GM04503 (cell line): ENCODE results near the gene ESYT1.
"Not testable (repeated sequence)": the region's sequence is repeated elsewhere in the genome, so short reads cannot be mapped to it uniquely, and the experiment has no call there.

Source experiments
- DNase-seq: peaks from one replicate; pipeline ENCODE4 v3.0.0-alpha.2; 2012; ENCODE audit warnings: low read depth

Gene ESYT1

DNA sequence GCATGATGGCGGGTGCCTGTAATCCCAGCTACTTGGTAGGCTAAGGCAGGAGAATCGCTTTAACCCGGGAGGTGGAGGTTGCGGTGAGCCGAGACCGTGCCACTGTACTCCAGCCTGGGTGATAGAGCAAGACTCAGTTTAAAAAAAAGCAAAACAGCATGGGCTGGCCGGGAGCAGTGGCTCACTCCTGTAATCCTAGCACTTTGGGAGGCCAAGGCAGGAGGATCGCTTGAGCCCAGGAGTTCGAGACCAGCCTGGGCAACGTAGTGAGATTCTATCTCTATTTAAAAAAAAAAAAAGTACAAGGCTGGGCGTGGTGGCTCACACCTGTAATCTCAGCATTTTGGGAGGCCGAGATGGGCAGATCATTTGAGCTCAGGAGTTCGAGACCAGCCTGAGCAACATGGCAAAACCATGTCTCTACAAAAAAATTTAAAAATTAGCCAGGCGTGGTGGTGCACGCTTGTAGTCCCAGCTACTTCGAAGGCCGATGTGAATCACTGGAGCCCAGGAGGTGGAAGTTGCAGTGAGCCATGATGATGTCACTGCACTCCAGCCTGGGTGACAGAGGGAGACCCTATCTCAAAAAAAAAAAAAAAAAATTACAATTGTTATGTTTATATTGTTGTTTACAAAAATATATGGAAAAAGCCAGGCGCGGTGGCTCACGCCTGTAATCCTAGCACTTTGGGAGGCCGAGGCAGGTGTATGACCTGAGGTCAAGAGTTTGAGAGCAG lies 28.6 kb downstream of the ESYT1 start:
- DNase-seq, result not testable (repeated sequence)

DNA sequence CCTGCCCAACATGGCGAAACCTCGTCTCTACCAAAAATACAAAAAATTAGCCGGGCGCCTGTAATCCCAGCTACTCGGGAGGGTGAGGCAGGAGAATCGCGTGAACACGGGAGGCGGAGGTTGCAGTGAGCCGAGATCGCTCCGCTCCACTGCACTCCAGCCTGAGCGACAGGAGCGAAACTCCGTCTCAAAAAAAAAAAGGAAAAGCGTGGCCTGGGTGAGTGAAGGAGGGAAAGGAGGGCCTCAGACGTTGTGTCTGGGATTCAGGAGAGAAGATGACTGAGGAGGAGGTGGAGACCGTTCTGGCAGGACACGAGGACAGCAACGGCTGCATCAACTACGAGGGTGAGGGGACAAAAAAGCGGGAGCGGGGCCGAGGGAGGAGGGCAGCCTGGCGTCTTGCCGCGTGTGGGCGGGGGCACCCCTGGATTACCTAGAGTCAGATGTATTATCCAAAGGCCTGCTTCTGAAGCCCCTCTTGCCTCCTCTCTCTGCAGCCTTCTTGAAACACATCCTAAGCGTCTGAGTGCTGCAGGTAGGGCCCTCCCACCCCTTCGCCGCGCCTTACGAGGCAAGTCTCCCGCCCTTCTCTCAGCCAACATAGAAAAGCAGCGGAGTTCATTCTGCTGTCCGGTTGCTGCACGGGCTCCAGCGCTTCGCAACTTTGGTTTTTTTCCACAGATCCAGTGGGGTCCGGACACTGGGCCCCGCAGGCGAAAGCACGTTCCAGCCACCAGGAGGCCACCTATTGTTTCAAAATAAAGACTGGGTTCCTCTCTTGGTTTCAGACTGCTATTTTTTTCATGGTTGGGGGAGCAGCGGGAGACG lies 29.3 kb downstream of the ESYT1 start:
- peak; percentile 54 for DNase-seq

DNA sequence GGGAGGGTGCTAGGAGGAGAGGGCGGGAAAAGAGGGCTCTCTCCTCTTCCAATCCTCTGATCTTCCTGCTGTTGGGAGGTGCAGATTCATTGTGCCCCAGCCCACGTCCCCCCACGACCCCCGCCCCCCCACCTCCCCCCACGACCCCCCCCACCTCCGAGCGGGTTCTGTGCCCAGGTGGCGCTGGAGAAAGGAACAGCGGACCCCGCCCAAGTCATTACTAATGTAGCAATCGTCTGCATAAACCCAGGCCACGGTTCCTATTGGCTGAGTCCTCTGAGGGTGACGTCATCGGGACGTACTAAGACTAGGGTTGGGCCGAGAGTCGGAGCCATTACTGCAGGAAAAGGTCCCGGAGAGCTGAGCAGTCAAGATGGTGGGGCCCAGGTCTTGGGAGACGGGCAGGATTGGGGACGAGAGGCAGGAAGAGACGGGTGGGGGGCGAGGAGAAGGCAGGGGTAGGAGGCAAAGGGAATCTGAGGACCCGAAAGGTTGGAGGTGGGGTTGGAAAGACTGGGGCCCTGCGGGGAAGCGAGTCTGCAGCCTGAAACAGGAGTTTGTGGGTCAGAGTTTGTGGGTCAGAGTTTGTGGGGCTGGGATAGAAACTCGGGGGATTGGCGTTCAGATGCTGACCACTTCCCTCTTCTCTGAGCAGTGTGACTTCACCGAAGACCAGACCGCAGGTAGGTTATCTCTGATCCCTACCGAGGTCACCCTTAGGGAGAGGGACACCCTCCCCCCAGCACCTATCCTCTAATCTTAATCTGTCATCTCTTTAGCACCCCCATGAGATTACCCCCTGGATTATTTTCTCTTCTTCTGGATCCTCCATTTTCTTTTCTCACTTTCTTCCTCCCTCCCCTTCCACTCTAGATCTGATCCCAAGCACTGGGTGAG lies 30.2 kb downstream of the ESYT1 start, which contains the start of gene MYL6:
MYL6 (plus strand) TSS at position 331 of the 897 bp plus-strand sequence; CDS start at position 374, 43 bp downstream.
- peak; percentile 85 for DNase-seq

- peak; percentile 31 for DNase-seq
These were observed 30.9 kb downstream of the ESYT1 start for GRCh38 chr12:56158926-56159461.

DNA sequence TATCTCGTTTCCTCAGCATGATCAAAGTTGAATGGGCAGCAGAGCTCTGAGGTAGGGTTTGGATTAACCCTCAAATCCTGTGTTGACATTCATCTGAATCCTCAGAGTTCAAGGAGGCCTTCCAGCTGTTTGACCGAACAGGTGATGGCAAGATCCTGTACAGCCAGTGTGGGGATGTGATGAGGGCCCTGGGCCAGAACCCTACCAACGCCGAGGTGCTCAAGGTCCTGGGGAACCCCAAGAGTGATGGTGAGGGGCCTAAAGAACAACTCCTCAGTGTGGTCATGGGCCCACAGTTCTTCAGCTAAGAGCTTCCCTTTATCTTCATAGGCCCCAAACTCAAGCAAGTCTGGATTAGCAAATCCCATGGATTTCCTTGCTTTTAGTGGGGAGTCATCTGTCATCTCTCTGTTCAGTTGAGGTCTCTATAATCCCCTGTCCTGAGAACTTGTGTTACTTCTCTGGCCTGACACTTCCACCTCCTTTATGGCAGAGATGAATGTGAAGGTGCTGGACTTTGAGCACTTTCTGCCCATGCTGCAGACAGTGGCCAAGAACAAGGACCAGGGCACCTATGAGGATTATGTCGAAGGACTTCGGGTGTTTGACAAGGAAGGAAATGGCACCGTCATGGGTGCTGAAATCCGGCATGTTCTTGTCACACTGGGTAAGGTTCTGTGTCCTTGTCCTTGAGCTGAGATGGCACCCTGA lies 31.6 kb downstream of the ESYT1 start:
- no peak for DNase-seq

- no peak for DNase-seq
These were observed 32.2 kb downstream of the ESYT1 start for GRCh38 chr12:56160193-56160763.

DNA sequence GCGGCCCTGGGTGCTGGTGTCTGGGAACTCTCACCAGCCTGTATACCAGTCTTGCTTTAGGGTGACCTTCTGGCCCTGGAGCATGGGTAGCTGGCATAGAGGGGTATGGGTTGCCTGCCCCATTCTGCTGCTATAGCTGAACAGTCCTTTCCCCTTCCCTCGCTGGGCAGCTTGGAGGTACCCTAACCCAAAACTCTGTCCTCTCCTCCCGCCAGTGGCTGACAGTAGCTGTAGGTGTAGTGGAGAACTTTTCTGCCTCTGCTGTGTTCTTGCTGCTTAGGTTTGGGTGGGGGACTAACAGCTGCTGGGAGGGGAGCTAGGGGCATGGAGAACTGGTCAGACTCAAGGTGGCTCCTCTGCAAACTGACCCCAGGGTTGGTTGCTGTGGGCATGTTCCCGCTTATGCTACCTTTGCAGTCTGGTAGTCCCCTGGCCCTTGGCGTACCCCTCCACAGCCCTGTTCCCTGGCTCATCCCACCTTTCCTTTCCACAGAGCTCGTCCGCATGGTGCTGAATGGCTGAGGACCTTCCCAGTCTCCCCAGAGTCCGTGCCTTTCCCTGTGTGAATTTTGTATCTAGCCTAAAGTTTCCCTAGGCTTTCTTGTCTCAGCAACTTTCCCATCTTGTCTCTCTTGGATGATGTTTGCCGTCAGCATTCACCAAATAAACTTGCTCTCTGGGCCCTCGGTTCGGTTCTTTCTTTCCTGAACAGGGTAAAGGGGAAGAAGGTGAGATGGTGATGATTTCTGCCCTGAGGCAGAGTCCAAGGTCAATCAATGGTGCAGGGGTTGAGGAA lies 33.0 kb downstream of the ESYT1 start:
- no peak for DNase-seq

GRCh38 chr12:56161690-56162351 lies 33.8 kb downstream of the ESYT1 start:
- DNase-seq, result no peak

DNA sequence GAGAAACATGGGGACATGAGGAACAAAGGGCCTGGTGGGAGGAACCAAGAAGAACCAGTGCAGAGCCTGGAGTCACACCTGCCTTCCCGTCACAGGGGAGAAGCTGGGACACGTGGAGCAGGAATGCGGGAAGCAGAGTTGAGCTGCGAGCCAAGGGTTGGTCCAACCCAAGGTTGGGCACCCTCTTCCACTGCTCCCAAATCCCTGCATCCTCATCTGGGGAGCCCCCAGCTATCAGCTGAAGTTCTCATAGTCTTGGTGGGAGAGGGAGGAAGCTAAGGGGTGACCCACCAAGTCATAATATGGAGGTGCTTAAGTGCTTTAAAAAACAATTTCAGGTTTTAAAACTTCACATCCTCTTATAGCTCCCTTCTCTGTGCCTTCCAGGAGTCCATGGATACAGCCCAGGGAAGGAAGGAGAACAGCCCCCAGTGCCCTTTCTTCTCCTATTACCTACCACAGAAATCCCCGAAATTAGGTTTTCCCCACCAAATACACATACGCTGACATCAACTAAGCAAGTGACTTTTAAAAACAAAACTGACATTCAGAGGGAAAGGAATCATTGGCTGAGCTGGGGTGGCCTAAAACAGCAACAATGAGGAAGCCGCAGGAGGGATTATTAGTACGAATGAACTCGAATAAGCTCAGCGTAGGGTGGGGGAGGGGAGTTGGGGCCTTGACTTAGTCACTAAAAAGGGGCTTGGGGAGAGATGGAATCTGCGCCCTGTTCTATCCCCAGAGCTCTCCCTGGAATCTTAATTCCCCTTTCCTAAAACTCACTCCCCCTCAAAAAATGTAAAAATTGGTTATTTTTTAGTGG lies 34.6 kb downstream of the ESYT1 start:
- no peak for DNase-seq

- DNase-seq, result no peak
These were observed 35.7 kb downstream of the ESYT1 start for GRCh38 chr12:56163533-56164344.

DNA sequence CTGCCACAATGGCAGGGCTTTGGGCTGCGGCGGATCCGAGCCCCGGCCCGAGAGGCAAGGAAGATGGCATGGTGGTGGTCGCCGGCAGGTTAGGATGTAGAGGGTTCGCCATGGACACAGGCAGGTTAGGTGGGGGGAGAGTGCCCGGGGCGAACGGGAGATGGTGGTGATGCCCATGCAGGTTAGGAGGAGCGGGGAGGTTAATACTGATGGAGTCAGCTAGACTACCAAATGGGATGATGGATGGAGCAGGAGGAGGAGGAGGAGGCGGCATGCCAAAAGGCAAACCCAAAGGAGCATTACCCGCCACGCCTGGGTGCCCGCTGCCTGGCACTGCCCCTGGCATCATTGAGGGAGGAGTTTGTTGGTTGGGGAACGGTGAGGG lies 36.3 kb downstream of the ESYT1 start:
- no peak for DNase-seq

DNA sequence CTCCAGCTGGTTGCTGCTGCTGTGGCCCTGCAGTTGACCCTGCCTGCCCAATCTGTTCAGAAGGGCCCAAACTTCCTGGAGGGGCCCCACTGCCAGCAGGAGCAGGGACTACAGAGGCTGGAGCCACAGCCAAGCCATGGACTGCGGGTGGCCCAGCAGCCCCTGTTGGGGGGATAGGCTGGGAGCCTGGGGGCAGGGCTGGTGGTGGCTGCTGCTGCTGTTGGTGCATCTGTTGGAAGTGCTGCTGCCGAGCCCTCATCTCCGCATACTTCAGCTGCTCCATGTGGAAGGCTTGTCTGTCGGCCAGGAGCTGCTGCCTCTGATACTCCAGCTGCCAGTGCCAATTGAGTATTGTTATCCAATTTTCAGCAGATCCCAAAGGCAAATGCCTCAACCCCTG lies 37.3 kb downstream of the ESYT1 start:
- no peak for DNase-seq

- no peak for DNase-seq
These were observed 41.2 kb downstream of the ESYT1 start for GRCh38 chr12:56169229-56169759.

- DNase-seq, result no peak
These were observed 44.8 kb downstream of the ESYT1 start for GRCh38 chr12:56172839-56173238.

DNA sequence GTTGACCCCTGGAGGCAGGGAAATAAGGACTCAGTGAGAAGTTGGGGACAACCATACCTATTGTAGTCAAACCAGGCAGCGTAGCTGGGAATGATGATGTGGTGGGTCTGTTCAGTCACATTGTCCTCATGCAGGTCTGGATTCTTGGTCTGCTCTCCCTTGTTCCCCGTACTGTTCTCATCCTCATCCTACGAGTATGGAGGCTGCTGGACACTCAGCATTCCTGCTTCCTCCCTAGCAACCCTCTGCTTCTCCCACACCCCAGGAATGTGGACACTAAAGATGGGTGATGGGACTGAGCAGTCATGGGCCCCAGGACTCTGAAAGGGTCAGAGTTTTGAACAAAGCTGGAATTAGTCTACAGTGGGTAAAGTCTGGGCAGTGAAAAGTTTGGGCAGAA lies 50.3 kb downstream of the ESYT1 start:
- no peak for DNase-seq

GRCh38 chr12:56186957-56187356 lies 58.9 kb downstream of the ESYT1 start:
- DNase-seq, result no peak

DNA sequence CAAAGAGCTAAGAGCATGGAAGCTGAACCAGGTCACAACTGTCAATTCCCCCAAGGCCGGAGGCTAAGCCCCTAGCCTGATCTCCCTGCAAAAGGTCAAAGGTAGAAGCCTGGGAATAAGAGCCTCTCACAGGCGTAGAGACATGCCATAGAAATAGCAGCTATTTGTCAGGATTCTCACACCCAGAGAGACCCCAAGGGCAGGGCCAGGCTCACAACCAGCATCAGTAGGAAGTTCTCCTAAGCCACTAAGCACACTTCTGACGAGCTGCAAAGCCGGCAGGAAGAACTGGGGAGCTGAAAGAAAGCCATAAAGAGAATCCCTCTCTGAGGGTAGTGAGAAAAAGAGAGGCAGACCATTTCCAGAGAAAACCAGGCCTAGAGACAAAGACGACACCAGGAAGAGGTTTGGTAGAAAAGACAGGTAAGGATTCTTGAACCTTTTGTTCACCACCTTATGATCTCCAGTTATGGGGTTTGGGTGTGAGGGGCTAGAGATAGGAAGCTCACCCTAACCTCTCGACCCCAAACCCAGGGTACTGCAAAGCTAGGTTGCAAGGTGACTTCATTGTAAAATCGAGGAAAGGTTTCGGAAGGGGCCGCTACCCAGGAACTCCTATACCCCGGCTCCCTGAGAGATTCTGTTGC lies 60.2 kb downstream of the ESYT1 start:
- no peak for DNase-seq
